Eye (tissue), 1 donor: ENCODE results near the gene CLIP2.
"Not testable (repeated sequence)": the region's sequence is repeated elsewhere in the genome, so short reads cannot be mapped to it uniquely, and the experiment has no call there.

Experiments
- DNase-seq: peaks from one replicate; pipeline ENCODE4 v3.0.0-alpha.2; 2015

CLIP2 gene

GRCh38 chr7:74407958-74408357 is 118.8 kb downstream of the CLIP2 start:
- no peak for DNase-seq

- no peak for DNase-seq
These were observed 120.4 kb downstream of the CLIP2 start for GRCh38 chr7:74409571-74409970.

- no peak for DNase-seq
These were observed 121.6 kb downstream of the CLIP2 start for GRCh38 chr7:74410772-74411171.

GRCh38 chr7:74411571-74411970 is 122.4 kb downstream of the CLIP2 start:
- not testable (repeated sequence) for DNase-seq

- no peak for DNase-seq
These were observed 122.8 kb downstream of the CLIP2 start for GRCh38 chr7:74412056-74412455.

GRCh38 chr7:74412603-74413002 is 123.4 kb downstream of the CLIP2 start:
- no peak for DNase-seq

- not testable (repeated sequence) for DNase-seq
These were observed 125.6 kb downstream of the CLIP2 start for GRCh38 chr7:74414595-74415333.

GRCh38 chr7:74417419-74417971 is 128.3 kb downstream of the CLIP2 start:
- peak; percentile 92 for DNase-seq

GRCh38 chr7:74418076-74418475 is 128.9 kb downstream of the CLIP2 start:
- DNase-seq = no peak

GRCh38 chr7:74418538-74418937 is 129.3 kb downstream of the CLIP2 start:
- DNase-seq = no peak

- not testable (repeated sequence) for DNase-seq
These were observed 130.0 kb downstream of the CLIP2 start for GRCh38 chr7:74419232-74419631.

- DNase-seq = no peak
These were observed 130.8 kb downstream of the CLIP2 start for GRCh38 chr7:74420006-74420405.

- DNase-seq = no peak
These were observed 135.2 kb downstream of the CLIP2 start for GRCh38 chr7:74424291-74424880.

GRCh38 chr7:74428023-74428422 is 138.8 kb downstream of the CLIP2 start:
- DNase-seq = no peak

- DNase-seq = no peak
These were observed 140.0 kb downstream of the CLIP2 start for GRCh38 chr7:74429153-74429747.

- DNase-seq = not testable (repeated sequence)
These were observed 141.2 kb downstream of the CLIP2 start for GRCh38 chr7:74430409-74430808.

- DNase-seq = peak; percentile 86
These were observed 141.8 kb downstream of the CLIP2 start for GRCh38 chr7:74430961-74431466.

GRCh38 chr7:74437291-74437571 is 148.0 kb downstream of the CLIP2 start:
- not testable (repeated sequence) for DNase-seq

- no peak for DNase-seq
These were observed 149.1 kb downstream of the CLIP2 start for GRCh38 chr7:74438327-74438726.

GRCh38 chr7:74439541-74439940 is 150.3 kb downstream of the CLIP2 start:
- DNase-seq = no peak

- not testable (repeated sequence) for DNase-seq
These were observed 150.9 kb downstream of the CLIP2 start for GRCh38 chr7:74440143-74440542.

GRCh38 chr7:74441801-74442200 is 152.6 kb downstream of the CLIP2 start:
- peak; percentile 41 for DNase-seq

GRCh38 chr7:74443543-74444247 is 154.5 kb downstream of the CLIP2 start:
- DNase-seq = peak; percentile 77
